HepG2 (cell line): ENCODE measurements around the gene KCTD15. TPM values are rescaled to one million over a fixed set of nuclear protein-coding genes. Genes with fewer than 3 reads are reported as not detected.

ENCODE experiments used
- CREB1 ChIP-seq, 2 experiments: fragments of 450-650 bp in 1 of 2; IDR thresholded peaks; 2 replicates each; pipeline ENCODE4 v1.6.1; 2016 to 2017; ENCODE audit warnings: control low read depth in 1 of 2, mild to moderate bottlenecking in 1 of 2, missing compliant biosample characterization in 1 of 2, missing genetic modification characterization in 1 of 2
- CTCF ChIP-seq: sonication (generic); formaldehyde crosslinking; IDR thresholded peaks from 2 replicates; pipeline ENCODE4 v1.5.0; 2020; ENCODE audit warnings: mild to moderate bottlenecking, missing genetic modification reagents, moderate library complexity
- EHMT2 ChIP-seq: fragments of 200-600 bp; sonication (generic); IDR thresholded peaks from 2 replicates; pipeline ENCODE4 v1.7.0; 2017; ENCODE audit warnings: antibody characterized with exemption, low read depth, low read length, borderline replicate concordance
- ERF ChIP-seq: IDR thresholded peaks from 2 replicates; pipeline ENCODE4 v1.6.1; 2018; ENCODE audit warnings: missing biosample characterization, missing genetic modification reagents
- MAX ChIP-seq: IDR thresholded peaks from 2 replicates; pipeline ENCODE4 v1.6.1; 2012; ENCODE audit warnings: inconsistent platforms
- MBD4 ChIP-seq: IDR thresholded peaks from 2 replicates; pipeline ENCODE4 v1.6.1; 2012; ENCODE audit warnings: low read length, inconsistent platforms, borderline replicate concordance
- PHF5A ChIP-seq: IDR thresholded peaks from one replicate; pipeline ENCODE4 v1.6.1; 2018; ENCODE audit warnings: low read depth, missing genetic modification reagents; ENCODE audit not compliant: unreplicated experiment
- PRDM4 ChIP-seq: sonication (generic); formaldehyde crosslinking; IDR thresholded peaks from 2 replicates; pipeline ENCODE4 v1.9.0; 2021; ENCODE audit warnings: missing genetic modification reagents, borderline replicate concordance
- PRMT3 ChIP-seq: sonication (generic); formaldehyde crosslinking; IDR thresholded peaks from 2 replicates; pipeline ENCODE4 v1.8.1; 2022; ENCODE audit warnings: low read depth, mild to moderate bottlenecking, moderate library complexity, missing genetic modification reagents, borderline replicate concordance
- REXO4 ChIP-seq: sonication (generic); formaldehyde crosslinking; IDR thresholded peaks from 2 replicates; pipeline ENCODE4 v1.8.0; 2022; ENCODE audit warnings: missing genetic modification reagents, mild to moderate bottlenecking, borderline replicate concordance
- STAG1 ChIP-seq: sonication (generic); formaldehyde crosslinking; IDR thresholded peaks from 2 replicates; pipeline ENCODE4 v1.4.0; 2020; ENCODE audit warnings: missing genetic modification reagents
- TFDP1 ChIP-seq: IDR thresholded peaks from 2 replicates; pipeline ENCODE4 v1.6.1; 2016; ENCODE audit warnings: missing compliant biosample characterization, missing genetic modification reagents, borderline replicate concordance
- THRA ChIP-seq: sonication (generic); formaldehyde crosslinking; IDR thresholded peaks from 2 replicates; pipeline ENCODE4 v1.4.0; 2020; ENCODE audit warnings: missing genetic modification reagents, borderline replicate concordance
- ZNF574 ChIP-seq: sonication (generic); formaldehyde crosslinking; IDR thresholded peaks from 2 replicates; pipeline ENCODE4 v1.4.0; 2020; ENCODE audit warnings: missing genetic modification reagents
- ZNF710 ChIP-seq: sonication (generic); formaldehyde crosslinking; IDR thresholded peaks from 2 replicates; pipeline ENCODE4 v1.5.0; 2020; ENCODE audit warnings: mild to moderate bottlenecking, missing genetic modification reagents, borderline replicate concordance
- polyA plus RNA-seq, 8 experiments: library from polyadenylated mRNA; depleted of rRNA in 3 of 8; stranded (reverse) in 7 of 8; unstranded in 1 of 8; fragments of >200 nt; fragmentation: Illumina TruSeq in 4 of 8; extraction: Trizol in 4 of 8; gene quantifications; 2 replicates each; pipeline versions ENCODE4 v1.2.1 to v1.2.3, GENCODE V29; 2011 to 2016; ENCODE audit warnings: low read depth in 4 of 8, missing spikeins in 1 of 8, mixed read lengths in 1 of 8; ENCODE audit not compliant: insufficient read depth in 1 of 8
- total RNA-seq, 5 experiments: library from RNA; depleted of rRNA; stranded (reverse); fragments of >200 nt; fragmentation: Illumina TruSeq; extraction: Trizol; gene quantifications; 2 replicates each; pipeline ENCODE4 v1.2.3, GENCODE V29; 2016; ENCODE audit warnings: low read depth in 1 of 5

KCTD15 gene
- total and polyA plus RNA-seq, 2 of the 13 experiments (the other 11 are each of a cell fraction or from before 2014, with no cell fraction given), result 13.2 to 16.7 TPM

- no peak for TF ChIP-seq EHMT2
- TF ChIP-seq PHF5A (CRISPR knock-in tag), result no peak
- TF ChIP-seq ERF (CRISPR knock-in tag), result no peak
- TF ChIP-seq REXO4 (CRISPR knock-in tag), result no peak
- peak; percentile 96 for TF ChIP-seq CTCF (CRISPR knock-in tag)
- TF ChIP-seq THRA (CRISPR knock-in tag), result no peak
- TF ChIP-seq ZNF710, result no peak
- TF ChIP-seq CREB1 (IDR thresholded peaks at IDR 0.05), result no peak
- TF ChIP-seq CREB1 (CRISPR knock-in tag; IDR thresholded peaks at IDR 0.05), result no peak
- no peak for TF ChIP-seq PRMT3 (CRISPR knock-in tag)
- no peak for TF ChIP-seq MBD4
- peak; percentile 37; the same call in 1 of the 2 replicates for TF ChIP-seq ZNF574
- TF ChIP-seq TFDP1, result peak; percentile 71; the same call in 1 of the 2 replicates
- TF ChIP-seq STAG1 (CRISPR knock-in tag), result peak; percentile 97
- no peak for TF ChIP-seq MAX
- no peak for TF ChIP-seq PRDM4 (CRISPR knock-in tag)
Measured at GRCh38 chr19:33771384-33772101, 25.1 kb upstream of the KCTD15 start (continued).
